Measurements from ENCODE around the gene TDRD3. TPM values are rescaled to one million over a fixed set of nuclear protein-coding genes. Genes with fewer than 3 reads are reported as not detected.

TDRD3 gene
- total and polyA plus RNA-seq, 2 donors (not counting 1 experiment from before 2014, with no cell fraction given): 5.6 to 23.7 TPM

GRCh38 chr13:60479273-60479672, 82.3 kb downstream of the TDRD3 start:
- POLR2A ChIA-PET: no interaction called here
- Histone ChIP-seq H3K79me2 (ENCODE audit: control insufficient read depth, insufficient read depth, low read length) (peaks cover 4% of the 10 kb centered on the region), H3K4me1 (ENCODE audit: control insufficient read depth in 2 of 2, insufficient read depth in 2 of 2, low read length in 2 of 2) (no peaks in the 10 kb centered on the region), H3K27me3 (replicated peaks in 1 of 4; ENCODE audit: control extremely low read depth in 1 of 4, control insufficient read depth in 3 of 4, insufficient read depth in 4 of 4, low read length in 3 of 4) (no peaks in the 10 kb centered on the region), H3K4me3 (ENCODE audit: control extremely low read depth in 1 of 5, extremely low read depth in 1 of 5, insufficient read depth in 1 of 5, low read depth in 2 of 5, low read length in 4 of 5) (no peak overlapping the region), H3K9ac (ENCODE audit: low read length) (no peak overlapping the region), H3K4me2 (replicated peaks; ENCODE audit: low read depth, low read length, poor library complexity, severe bottlenecking) (no peak overlapping the region), H3K9me3 (ENCODE audit: control extremely low read depth in 1 of 3, control insufficient read depth in 2 of 3, insufficient read depth in 1 of 3, low read length in 2 of 3) (peaks cover 4 to 6% (median 4%) of the 10 kb centered on the region in 3 donors), H3K36me3 (replicated peaks in 1 of 2; ENCODE audit: control extremely low read depth in 1 of 2, control insufficient read depth in 1 of 2, extremely low read depth in 1 of 2, insufficient read depth in 2 of 2, low read length in 1 of 2) (peaks cover 3 to 4% of the 10 kb centered on the region in 2 experiments), H2AFZ (ENCODE audit: insufficient read depth, low read depth, low read length, poor library complexity, severe bottlenecking) (no peak overlapping the region), H4K20me1 (ENCODE audit: control insufficient read depth, insufficient read depth, low read length, poor library complexity, severe bottlenecking) (no peaks in the 10 kb centered on the region), H3K27ac (ENCODE audit: low read length in 2 of 2) (no peak overlapping the region)
- no peak for ATAC-seq (ENCODE audit: low read depth)
- H3K4me1 Mint-ChIP-seq: no peaks in the 10 kb centered on the region
- no peak overlapping the region for H3K27ac Mint-ChIP-seq
- H3K9me3 Mint-ChIP-seq (ENCODE audit: insufficient read depth): peaks cover 20% of the 10 kb centered on the region
- intact Hi-C loops (cut with micrococcal nuclease): no loop called here
- DNase-seq: no peak
- TF ChIP-seq EZH2 (IDR thresholded peaks at IDR 0.05; ENCODE audit: borderline replicate concordance, insufficient read depth, low read depth, low read length, poor library complexity, severe bottlenecking): no peak
- no peak for TF ChIP-seq CTCF (IDR thresholded peaks at IDR 0.05)
- CTCF ChIA-PET: no interaction called here
- no peak overlapping the region for H3K4me3 Mint-ChIP-seq
- no peaks in the 10 kb centered on the region for H3K27me3 Mint-ChIP-seq

GRCh38 chr13:60482012-60482411, 85.0 kb downstream of the TDRD3 start:
- no peak for TF ChIP-seq CTCF (IDR thresholded peaks at IDR 0.05)
- no peak for TF ChIP-seq EZH2 (IDR thresholded peaks at IDR 0.05; ENCODE audit: borderline replicate concordance, insufficient read depth, low read depth, low read length, poor library complexity, severe bottlenecking)
- intact Hi-C loops (cut with micrococcal nuclease): no loop called here
- H3K27ac Mint-ChIP-seq: no peak overlapping the region

More at GRCh38 chr13:60482012-60482411, 85.0 kb downstream of the TDRD3 start:
- Histone ChIP-seq H3K4me2 (replicated peaks; ENCODE audit: low read depth, low read length, poor library complexity, severe bottlenecking) (no peak overlapping the region), H3K36me3 (replicated peaks in 1 of 2; ENCODE audit: control extremely low read depth in 1 of 2, control insufficient read depth in 1 of 2, extremely low read depth in 1 of 2, insufficient read depth in 2 of 2, low read length in 1 of 2) (peaks cover 3 to 18% of the 10 kb centered on the region in 2 experiments), H3K4me1 (ENCODE audit: control insufficient read depth in 2 of 2, insufficient read depth in 2 of 2, low read length in 2 of 2) (no peaks in the 10 kb centered on the region), H2AFZ (ENCODE audit: insufficient read depth, low read depth, low read length, poor library complexity, severe bottlenecking) (no peak overlapping the region), H3K27me3 (replicated peaks in 1 of 4; ENCODE audit: control extremely low read depth in 1 of 4, control insufficient read depth in 3 of 4, insufficient read depth in 4 of 4, low read length in 3 of 4) (no peaks in the 10 kb centered on the region), H3K9me3 (ENCODE audit: control extremely low read depth in 1 of 3, control insufficient read depth in 2 of 3, insufficient read depth in 1 of 3, low read length in 2 of 3) (peaks cover 2 to 6% (median 4%) of the 10 kb centered on the region in 3 donors), H3K4me3 (ENCODE audit: control extremely low read depth in 1 of 5, extremely low read depth in 1 of 5, insufficient read depth in 1 of 5, low read depth in 2 of 5, low read length in 4 of 5) (no peak overlapping the region), H4K20me1 (ENCODE audit: control insufficient read depth, insufficient read depth, low read length, poor library complexity, severe bottlenecking) (no peaks in the 10 kb centered on the region), H3K27ac (ENCODE audit: low read length in 2 of 2) (no peak overlapping the region), H3K79me2 (ENCODE audit: control insufficient read depth, insufficient read depth, low read length) (peaks cover 4% of the 10 kb centered on the region), H3K9ac (ENCODE audit: low read length) (no peak overlapping the region)
- no peaks in the 10 kb centered on the region for H3K27me3 Mint-ChIP-seq
- H3K9me3 Mint-ChIP-seq (ENCODE audit: insufficient read depth): peaks cover 9% of the 10 kb centered on the region
- ChIA-PET POLR2A (interaction anchor here (0.6 kb wide), 1 partner anchor 8 kb away, joined by 6 read pairs; no protein-coding TSS in a partner anchor), CTCF (no interaction called here)
- no peaks in the 10 kb centered on the region for H3K4me1 Mint-ChIP-seq
- no peak for ATAC-seq (ENCODE audit: low read depth)
- DNase-seq: no peak
- no peak overlapping the region for H3K4me3 Mint-ChIP-seq

All from B cell (primary cell).